DOHH2 (cell line): ENCODE measurements around the gene CFAP61.

ENCODE experiments used
- H3F3A ChIP-seq: fragments of 200-600 bp; sonication (generic), shearing (Covaris generic); 2 replicates; pipeline ENCODE4 v1.6.0; 2016; ENCODE audit warnings: antibody characterized with exemption, mild to moderate bottlenecking; ENCODE audit not compliant: control insufficient read depth, insufficient read depth
- H3K27ac ChIP-seq: fragments of 200-600 bp; sonication (generic); 2 replicates; pipeline ENCODE4 v1.5.1; 2014; ENCODE audit warnings: low read depth, mild to moderate bottlenecking, low read length, moderate library complexity
- H3K27me3 ChIP-seq: fragments of 200-600 bp; sonication (generic); 2 replicates; pipeline ENCODE4 v1.6.1; 2014; ENCODE audit warnings: mild to moderate bottlenecking, low read length, mixed read lengths; ENCODE audit not compliant: control insufficient read depth
- H3K36me3 ChIP-seq: fragments of 200-600 bp; sonication (generic); 2 replicates; pipeline ENCODE4 v1.6.1; 2014; ENCODE audit warnings: mild to moderate bottlenecking, low read length, moderate library complexity, mixed read lengths; ENCODE audit not compliant: control insufficient read depth
- H3K4me1 ChIP-seq: fragments of 200-600 bp; sonication (generic); 2 replicates; pipeline ENCODE4 v1.6.1; 2014; ENCODE audit warnings: mild to moderate bottlenecking, low read length, mixed read lengths; ENCODE audit not compliant: control insufficient read depth
- H3K4me2 ChIP-seq: fragments of 200-600 bp; sonication (generic); 2 replicates; pipeline ENCODE4 v1.6.0; 2014; ENCODE audit warnings: mild to moderate bottlenecking, low read length, moderate library complexity
- H3K4me3 ChIP-seq: fragments of 200-600 bp; sonication (generic); 2 replicates; pipeline ENCODE4 v1.5.1; 2014; ENCODE audit warnings: mild to moderate bottlenecking, low read length, mixed read lengths
- H3K79me2 ChIP-seq: fragments of 200-600 bp; sonication (generic); 2 replicates; pipeline ENCODE4 v1.6.1; 2014; ENCODE audit warnings: mild to moderate bottlenecking, low read length, mixed read lengths; ENCODE audit not compliant: control insufficient read depth
- H3K9me2 ChIP-seq: fragments of 200-600 bp; sonication (generic); replicated peaks from 2 replicates; pipeline ENCODE4 v1.6.1; 2014; ENCODE audit warnings: mild to moderate bottlenecking, low read length, mixed read lengths; ENCODE audit not compliant: control insufficient read depth
- H3K9me3 ChIP-seq: fragments of 200-600 bp; sonication (generic); 2 replicates; pipeline ENCODE4 v1.6.1; 2014; ENCODE audit warnings: antibody characterized with exemption, low read length, mixed read lengths; ENCODE audit not compliant: control insufficient read depth, insufficient read depth
- H4K20me1 ChIP-seq: fragments of 200-600 bp; sonication (generic); 2 replicates; pipeline ENCODE4 v1.6.0; 2014; ENCODE audit warnings: low read depth, mild to moderate bottlenecking, antibody characterized with exemption, low read length, moderate library complexity; ENCODE audit not compliant: control insufficient read depth, insufficient read depth
- CTCF ChIP-seq: fragments of 200-600 bp; sonication (generic); IDR thresholded peaks from one replicate; pipeline ENCODE4 v1.5.1; 2014; ENCODE audit warnings: antibody characterized with exemption, mild to moderate bottlenecking, low read depth, low read length; ENCODE audit not compliant: poor library complexity, severe bottlenecking
- EZH2phosphoT487 ChIP-seq: fragments of 200-600 bp; sonication (generic); IDR thresholded peaks from 2 replicates; pipeline ENCODE4 v1.6.1; 2017; ENCODE audit warnings: borderline replicate concordance, mild to moderate bottlenecking, antibody characterized with exemption, low read length, moderate library complexity, mixed read lengths

The CFAP61 gene

DNA sequence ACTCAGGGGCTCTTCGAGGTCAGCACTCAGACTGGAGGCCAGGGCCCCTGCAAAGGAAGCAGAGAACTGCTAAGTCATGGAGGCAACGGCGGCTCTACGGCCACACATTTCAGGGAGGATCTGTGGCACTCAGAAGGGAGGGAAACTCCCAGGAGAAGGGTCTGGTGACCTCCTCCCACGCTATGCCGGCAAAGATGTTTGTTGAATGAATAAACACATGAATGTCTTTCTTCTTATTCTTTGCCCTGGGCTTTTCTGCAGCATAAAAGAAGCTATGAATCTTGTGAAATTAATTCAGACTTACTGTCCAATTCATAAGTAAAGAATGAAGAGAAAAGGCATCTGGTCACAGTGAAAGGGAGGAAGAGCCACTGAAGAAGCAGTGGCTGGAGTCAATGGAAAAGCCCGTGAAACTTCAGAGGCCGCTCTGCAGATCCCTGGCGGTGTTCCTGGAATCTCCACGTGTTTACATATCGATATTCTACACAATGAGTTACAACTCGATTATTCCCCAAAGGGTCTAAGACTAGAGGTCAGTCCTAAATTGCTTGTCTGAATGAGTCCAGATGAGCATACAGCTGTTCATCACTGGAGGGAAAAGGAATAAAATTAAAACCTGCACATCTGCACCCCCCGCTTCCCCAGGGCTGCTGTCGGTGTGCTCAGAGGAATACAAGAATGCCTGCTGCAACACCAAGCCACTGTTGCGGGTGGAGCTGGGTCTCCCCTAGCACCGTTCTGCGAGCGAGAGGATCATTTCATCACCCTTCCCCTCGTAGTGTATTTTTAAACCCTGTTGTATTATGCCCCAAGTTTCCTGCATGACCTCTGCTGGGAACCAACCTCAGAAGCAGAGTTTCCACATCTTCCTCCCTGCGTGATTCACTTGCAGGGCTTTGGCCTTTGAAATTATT is 341.1 kb downstream of the CFAP61 start:
- H3F3A ChIP-seq, result no peaks in the 10 kb centered on the region
- H3K4me2 ChIP-seq, result no peak overlapping the region
- no peak overlapping the region for H3K4me3 ChIP-seq
- no peaks in the 10 kb centered on the region for H3K9me2 ChIP-seq
- H3K79me2 ChIP-seq, result no peaks in the 10 kb centered on the region
- no peak for TF ChIP-seq CTCF
- TF ChIP-seq EZH2phosphoT487, result no peak
- no peaks in the 10 kb centered on the region for H3K4me1 ChIP-seq
- no peaks in the 10 kb centered on the region for H3K36me3 ChIP-seq
- H3K27me3 ChIP-seq, result no peaks in the 10 kb centered on the region
- no peak overlapping the region for H3K27ac ChIP-seq
- no peaks in the 10 kb centered on the region for H4K20me1 ChIP-seq
- no peaks in the 10 kb centered on the region for H3K9me3 ChIP-seq

- TF ChIP-seq EZH2phosphoT487 (no peak), CTCF (no peak)
- no peak overlapping the region for H3K27ac ChIP-seq
- H3K4me2 ChIP-seq, result no peak overlapping the region
- H3F3A ChIP-seq, result no peaks in the 10 kb centered on the region
- no peaks in the 10 kb centered on the region for H3K27me3 ChIP-seq
- H3K4me1 ChIP-seq, result no peaks in the 10 kb centered on the region
- H3K79me2 ChIP-seq, result no peaks in the 10 kb centered on the region
- H3K4me3 ChIP-seq, result no peak overlapping the region
- no peaks in the 10 kb centered on the region for H3K9me2 ChIP-seq
- H3K36me3 ChIP-seq, result no peaks in the 10 kb centered on the region
- H3K9me3 ChIP-seq, result no peaks in the 10 kb centered on the region
- no peaks in the 10 kb centered on the region for H4K20me1 ChIP-seq
Measured at GRCh38 chr20:20395087-20395486, 342.8 kb downstream of the CFAP61 start.

- H3K36me3 ChIP-seq, result no peaks in the 10 kb centered on the region
- TF ChIP-seq EZH2phosphoT487 (no peak), CTCF (no peak)
- H3F3A ChIP-seq, result no peaks in the 10 kb centered on the region
- H4K20me1 ChIP-seq, result no peaks in the 10 kb centered on the region
- H3K4me2 ChIP-seq, result no peak overlapping the region
- H3K4me1 ChIP-seq, result no peaks in the 10 kb centered on the region
- H3K9me3 ChIP-seq, result no peaks in the 10 kb centered on the region
- H3K79me2 ChIP-seq, result no peaks in the 10 kb centered on the region
- no peak overlapping the region for H3K4me3 ChIP-seq
- H3K9me2 ChIP-seq, result no peaks in the 10 kb centered on the region
- H3K27ac ChIP-seq, result no peak overlapping the region
- H3K27me3 ChIP-seq, result no peaks in the 10 kb centered on the region
Measured at GRCh38 chr20:20395903-20396568, 343.7 kb downstream of the CFAP61 start.
